SK-N-SH (cell line): ENCODE measurements around the gene BAIAP2L1. TPM values are rescaled to one million over a fixed set of nuclear protein-coding genes. Genes with fewer than 3 reads are reported as not detected.

Experiments
- CTCF ChIA-PET: fragments of 300-600, 350-600 bp; formaldehyde crosslinking; extraction: SDS; loops from one replicate; lab custom pipeline; 2021; lab: Yijun Ruan, JAX
- POLR2A ChIA-PET: fragments of 350-600 bp; sonication (Branson Sonifier 250); formaldehyde crosslinking; extraction: SDS; loops from one replicate; lab custom pipeline; 2020; ENCODE audit warnings: antibody characterized with exemption, inconsistent platforms; lab: Yijun Ruan, JAX
- DNase-seq: peaks from one replicate; pipeline ENCODE4 v3.0.0; 2012
- H2AFZ ChIP-seq: fragments of 200-600 bp; sonication (generic); 2 replicates; pipeline ENCODE4 v1.8.1; 2016; ENCODE audit warnings: antibody characterized with exemption, mild to moderate bottlenecking, low read depth
- H3F3A ChIP-seq: fragments of 200-600 bp; sonication (generic); replicated peaks from 2 replicates; pipeline ENCODE3; 2016; ENCODE audit warnings: antibody characterized with exemption, mild to moderate bottlenecking; ENCODE audit not compliant: insufficient read depth
- H3K27ac ChIP-seq, 2 experiments: fragments of 200-500 bp in 1 of 2; fragments of 200-600 bp in 1 of 2; sonication (Bioruptor generic) in 1 of 2; sonication (generic), shearing (Covaris generic) in 1 of 2; 2 replicates each; pipeline versions ENCODE4 v1.5.1 to v1.6.1; 2014 to 2016; ENCODE audit warnings: low read depth in 2 of 2, inconsistent platforms in 1 of 2, low read length in 1 of 2, mild to moderate bottlenecking in 1 of 2, mixed read lengths in 1 of 2
- H3K27me3 ChIP-seq: fragments of 200-600 bp; sonication (generic), shearing (Covaris generic); 2 replicates; pipeline ENCODE4 v1.6.1; 2016; ENCODE audit warnings: mixed run types; ENCODE audit not compliant: insufficient read depth
- H3K36me3 ChIP-seq, 2 experiments: fragments of 200-500 bp in 1 of 2; fragments of 200-600 bp in 1 of 2; sonication (Bioruptor generic) in 1 of 2; sonication (generic) in 1 of 2; replicated peaks in 1 of 2; 2 replicates each; pipeline versions ENCODE3 to v1.5.1; 2014 to 2016; ENCODE audit warnings: low read length in 1 of 2, mild to moderate bottlenecking in 1 of 2; ENCODE audit not compliant: insufficient read depth in 2 of 2, control insufficient read depth in 1 of 2
- H3K4me1 ChIP-seq, 2 experiments: fragments of 200-500 bp in 1 of 2; fragments of 200-600 bp in 1 of 2; sonication (Bioruptor generic) in 1 of 2; sonication (generic), shearing (Covaris generic) in 1 of 2; 2 replicates each; pipeline versions ENCODE4 v1.5.1 to v1.6.1; 2014 to 2016; ENCODE audit warnings: low read depth in 1 of 2, low read length in 1 of 2, mixed run types in 1 of 2; ENCODE audit not compliant: insufficient read depth in 2 of 2, control insufficient read depth in 1 of 2
- H3K4me2 ChIP-seq: fragments of 200-600 bp; sonication (generic), shearing (Covaris generic); 2 replicates; pipeline ENCODE4 v1.6.1; 2017; ENCODE audit warnings: mixed run types
- H3K4me3 ChIP-seq, 2 experiments: fragments of 200-500 bp in 1 of 2; fragments of 200-600 bp in 1 of 2; sonication (Bioruptor generic) in 1 of 2; sonication (generic), shearing (Covaris generic) in 1 of 2; 2 replicates each; pipeline versions ENCODE4 v1.5.1 to v1.8.1; 2014 to 2016; ENCODE audit warnings: low read depth in 2 of 2, inconsistent platforms in 1 of 2, low read length in 1 of 2, mild to moderate bottlenecking in 1 of 2, mixed read lengths in 1 of 2, moderate library complexity in 1 of 2
- H3K79me2 ChIP-seq: fragments of 200-600 bp; sonication (generic); 2 replicates; pipeline ENCODE4 v1.8.1; 2017; ENCODE audit warnings: mild to moderate bottlenecking; ENCODE audit not compliant: insufficient read depth
- H3K9ac ChIP-seq: fragments of 200-600 bp; sonication (generic); 2 replicates; pipeline ENCODE4 v1.6.1; 2017; ENCODE audit warnings: mixed run types
- H3K9me2 ChIP-seq: fragments of 200-600 bp; sonication (generic); 2 replicates; pipeline ENCODE4 v1.6.1; 2017; ENCODE audit warnings: mixed run types
- H3K9me3 ChIP-seq: fragments of 200-600 bp; sonication (generic); 2 replicates; pipeline ENCODE4 v1.6.1; 2017; ENCODE audit warnings: mixed run types, mild to moderate bottlenecking, moderate library complexity
- H4K20me1 ChIP-seq: fragments of 200-600 bp; sonication (generic); 2 replicates; pipeline ENCODE4 v1.6.1; 2017; ENCODE audit warnings: mild to moderate bottlenecking, mixed run types; ENCODE audit not compliant: insufficient read depth
- EP300 ChIP-seq, 2 experiments: IDR thresholded peaks; 2 replicates each; pipeline versions ENCODE4 v1.4.0 to v1.6.1; 2012; ENCODE audit warnings: borderline replicate concordance in 1 of 2, low read depth in 1 of 2, low read length in 1 of 2
- FOXM1 ChIP-seq: IDR thresholded peaks from 2 replicates; pipeline ENCODE4 v1.4.0; 2012; ENCODE audit warnings: low read depth, mild to moderate bottlenecking
- IRF3 ChIP-seq: fragments of 150-350 bp; IDR thresholded peaks from 2 replicates; pipeline ENCODE4 v1.6.1; 2016; ENCODE audit warnings: mild to moderate bottlenecking, low read depth, low read length
- MEF2A ChIP-seq: IDR thresholded peaks from 2 replicates; pipeline ENCODE4 v1.4.0; 2012; ENCODE audit warnings: low read depth, borderline replicate concordance
- NFIC ChIP-seq: IDR thresholded peaks from 2 replicates; pipeline ENCODE4 v1.4.0; 2012; ENCODE audit warnings: borderline replicate concordance
- NRF1 ChIP-seq: IDR thresholded peaks from 2 replicates; pipeline ENCODE4 v1.6.1; 2012; ENCODE audit warnings: low read depth, mild to moderate bottlenecking, low read length
- RAD21 ChIP-seq: IDR thresholded peaks from 2 replicates; pipeline ENCODE4 v1.6.1; 2012; ENCODE audit warnings: mild to moderate bottlenecking, low read length
- RCOR1 ChIP-seq: fragments of 150-350 bp; IDR thresholded peaks from 2 replicates; pipeline ENCODE4 v1.6.1; 2017; ENCODE audit warnings: antibody characterized with exemption, low read length
- RFX5 ChIP-seq: IDR thresholded peaks from 2 replicates; pipeline ENCODE4 v1.6.1; 2012; ENCODE audit warnings: mild to moderate bottlenecking, improper control_type of control experiment, low read length
- RXRA ChIP-seq: IDR thresholded peaks from 2 replicates; pipeline ENCODE4 v1.4.0; 2012; ENCODE audit warnings: low read depth, mild to moderate bottlenecking, borderline replicate concordance
- SIN3A ChIP-seq: IDR thresholded peaks from 2 replicates; pipeline ENCODE4 v1.6.1; 2012; ENCODE audit warnings: low read depth, mild to moderate bottlenecking, low read length, moderate library complexity, borderline replicate concordance
- SMC3 ChIP-seq: IDR thresholded peaks from 2 replicates; pipeline ENCODE4 v1.6.1; 2012; ENCODE audit warnings: low read depth, low read length, improper control_type of control experiment
- YY1 ChIP-seq: IDR thresholded peaks from 2 replicates; pipeline ENCODE4 v1.4.0; 2012; ENCODE audit warnings: low read depth, mild to moderate bottlenecking
- ZBTB33 ChIP-seq: IDR thresholded peaks from 2 replicates; pipeline ENCODE4 v1.4.0; 2012; ENCODE audit warnings: low read depth, borderline replicate concordance
- WGBS: methylation state at CpG from one replicate; pipeline ENCODE4 v1.1.6; 2017; ENCODE audit warnings: low lambda C conversion rate; 5-methylcytosine and 5-hydroxymethylcytosine counted together
- polyA plus RNA-seq, 3 experiments: library from polyadenylated mRNA; depleted of rRNA; stranded (reverse); fragments of >200 nt; gene quantifications; 2 replicates each; pipeline ENCODE4 v1.2.3, GENCODE V29; 2012
- TF ChIP-seq, protein P1 (sequence below): IDR thresholded peaks from 2 replicates; pipeline ENCODE4 v1.4.0; 2012; ENCODE audit warnings: low read depth
- TF ChIP-seq, protein P2 (sequence below): fragments of 200-600 bp; sonication (generic); IDR thresholded peaks from 2 replicates; pipeline ENCODE4 v1.6.1; 2017; ENCODE audit warnings: antibody characterized with exemption, mild to moderate bottlenecking, moderate library complexity

BAIAP2L1 gene
- polyA plus RNA-seq, 1 of the 3 experiments (the other 2 are of a cell fraction) = 8.8 TPM

- Histone ChIP-seq H3K27me3 (no peaks in the 10 kb centered on the region), H3K79me2 (no peaks in the 10 kb centered on the region), H3K9me2 (no peaks in the 10 kb centered on the region), H3K27ac (no peak overlapping the region), H3K9me3 (no peaks in the 10 kb centered on the region), H3K4me1 (no peaks in the 10 kb centered on the region), H2AFZ (no peak overlapping the region), H3K4me2 (no peak overlapping the region), H3K4me3 (no peak overlapping the region), H4K20me1 (no peaks in the 10 kb centered on the region), H3K9ac (no peak overlapping the region), H3F3A (no peaks in the 10 kb centered on the region), H3K36me3 (no peaks in the 10 kb centered on the region)
- POLR2A ChIA-PET = no interaction called here
- TF ChIP-seq ZBTB33 (no peak), FOXM1 (no peak), RFX5 (no peak), IRF3 (no peak), NRF1 (no peak), MEF2A (no peak), NFIC (no peak), RXRA (no peak), RAD21 (no peak), SIN3A (no peak), EP300 (IDR thresholded peaks at IDR 0.05; ENCODE audit: borderline replicate concordance in 1 of 2, low read depth in 1 of 2, low read length in 1 of 2) (no peak), YY1 (no peak), RCOR1 (no peak), SMC3 (no peak)
- TF ChIP-seq, protein P1, sequence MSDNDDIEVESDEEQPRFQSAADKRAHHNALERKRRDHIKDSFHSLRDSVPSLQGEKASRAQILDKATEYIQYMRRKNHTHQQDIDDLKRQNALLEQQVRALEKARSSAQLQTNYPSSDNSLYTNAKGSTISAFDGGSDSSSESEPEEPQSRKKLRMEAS = no peak
- TF ChIP-seq, protein P2, sequence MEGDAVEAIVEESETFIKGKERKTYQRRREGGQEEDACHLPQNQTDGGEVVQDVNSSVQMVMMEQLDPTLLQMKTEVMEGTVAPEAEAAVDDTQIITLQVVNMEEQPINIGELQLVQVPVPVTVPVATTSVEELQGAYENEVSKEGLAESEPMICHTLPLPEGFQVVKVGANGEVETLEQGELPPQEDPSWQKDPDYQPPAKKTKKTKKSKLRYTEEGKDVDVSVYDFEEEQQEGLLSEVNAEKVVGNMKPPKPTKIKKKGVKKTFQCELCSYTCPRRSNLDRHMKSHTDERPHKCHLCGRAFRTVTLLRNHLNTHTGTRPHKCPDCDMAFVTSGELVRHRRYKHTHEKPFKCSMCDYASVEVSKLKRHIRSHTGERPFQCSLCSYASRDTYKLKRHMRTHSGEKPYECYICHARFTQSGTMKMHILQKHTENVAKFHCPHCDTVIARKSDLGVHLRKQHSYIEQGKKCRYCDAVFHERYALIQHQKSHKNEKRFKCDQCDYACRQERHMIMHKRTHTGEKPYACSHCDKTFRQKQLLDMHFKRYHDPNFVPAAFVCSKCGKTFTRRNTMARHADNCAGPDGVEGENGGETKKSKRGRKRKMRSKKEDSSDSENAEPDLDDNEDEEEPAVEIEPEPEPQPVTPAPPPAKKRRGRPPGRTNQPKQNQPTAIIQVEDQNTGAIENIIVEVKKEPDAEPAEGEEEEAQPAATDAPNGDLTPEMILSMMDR = no peak
- 95% methylated on average over 7 of the region's 7 CpGs for WGBS
- no peak for DNase-seq
- CTCF ChIA-PET = interaction anchor here (1.6 kb wide), 1 partner anchor 16 kb away, joined by 3 read pairs; no protein-coding TSS in a partner anchor
Measured at GRCh38 chr7:98375664-98376063, 25.2 kb downstream of the BAIAP2L1 start.
